HepG2 (cell line): ENCODE data around the gene FMN2. TPM values are rescaled to one million over a fixed set of nuclear protein-coding genes. Genes with fewer than 3 reads are reported as not detected.

Experiments
- ATAC-seq: fragments of 200-7000 bp; cut with Tn5 transposase; 3 replicates; pipeline ENCODE4 v1.9.1; 2020; ENCODE audit warnings: mild to moderate bottlenecking, moderate library complexity
- BruUV-seq: library from RNA; stranded (reverse); fragments of 400-500 nt; replicated peaks from 2 replicates; lab custom pipeline; 2021; lab: Mats Ljungman, UMichigan
- CTCF ChIA-PET: fragments of 300-600 bp; formaldehyde crosslinking; extraction: SDS; loops from one replicate; lab custom pipeline; 2021; ENCODE audit warnings: low total read pairs, inconsistent platforms, low intra/inter-chr PET ratio; lab: Yijun Ruan, JAX
- POLR2A ChIA-PET: fragments of 350-600 bp; sonication (Branson Sonifier 250); formaldehyde crosslinking; loops from one replicate; lab custom pipeline; 2020; ENCODE audit warnings: antibody characterized with exemption, inconsistent platforms; lab: Yijun Ruan, JAX
- DNase-seq: peaks from one replicate; pipeline ENCODE4 v3.0.0-alpha.2; 2015; ENCODE audit warnings: low spot score
- FAIRE-seq: peaks from 3 replicates; lab custom pipeline; 2011; peaks lifted over from hg19 to GRCh38; lab: Jason Lieb, UNC
- H2AFZ ChIP-seq: one replicate; pipeline ENCODE4 v1.6.1; 2011; ENCODE audit warnings: low read length, inconsistent platforms
- H3K27ac ChIP-seq: fragments of 300-600 bp; 3 replicates; pipeline ENCODE4 v1.8.0; 2011; ENCODE audit warnings: mixed run types, mild to moderate bottlenecking, mixed read lengths, low read length, inconsistent platforms; ENCODE audit not compliant: insufficient read depth; ENCODE audit errors: extremely low read length
- H3K27me3 ChIP-seq, 2 experiments: fragments of 200-600 bp in 1 of 2; 2 replicates in 1 of 2; 3 replicates in 1 of 2; pipeline versions ENCODE4 v1.6.0 to v1.8.0; 2011; ENCODE audit warnings: low read length in 2 of 2, mild to moderate bottlenecking in 2 of 2, moderate library complexity in 2 of 2, inconsistent platforms in 1 of 2; ENCODE audit not compliant: insufficient read depth in 2 of 2, control insufficient read depth in 1 of 2
- H3K36me3 ChIP-seq, 2 experiments: fragments of 200-600 bp in 1 of 2; replicated peaks in 1 of 2; 2 replicates in 1 of 2; 3 replicates in 1 of 2; pipeline versions ENCODE4 v1.5.1 to v1.8.0; 2011; ENCODE audit warnings: low read length in 2 of 2, inconsistent platforms in 1 of 2; ENCODE audit not compliant: insufficient read depth in 2 of 2, control insufficient read depth in 1 of 2
- H3K4me1 ChIP-seq: 2 replicates; pipeline ENCODE4 v1.5.1; 2012; ENCODE audit warnings: low read length, inconsistent platforms; ENCODE audit not compliant: insufficient read depth
- H3K4me2 ChIP-seq: 2 replicates; pipeline ENCODE4 v1.6.0; 2011; ENCODE audit warnings: low read depth, low read length, inconsistent platforms
- H3K4me3 ChIP-seq, 3 experiments: fragments of 200-600 bp in 1 of 3; sonication (generic), shearing (Covaris generic) in 1 of 3; replicated peaks in 1 of 3; 2 replicates each; pipeline ENCODE4 v1.5.1; 2011 to 2016; ENCODE audit warnings: low read length in 3 of 3, inconsistent platforms in 2 of 3, low read depth in 2 of 3, mild to moderate bottlenecking in 2 of 3, control low read depth in 1 of 3, mixed read lengths in 1 of 3; ENCODE audit not compliant: insufficient read depth in 1 of 3
- H3K79me2 ChIP-seq: one replicate; pipeline ENCODE4 v1.6.1; 2011; ENCODE audit warnings: low read length, inconsistent platforms; ENCODE audit not compliant: insufficient read depth
- H3K9ac ChIP-seq: 2 replicates; pipeline ENCODE4 v1.6.0; 2011; ENCODE audit warnings: mild to moderate bottlenecking, low read depth, low read length, inconsistent platforms; ENCODE audit not compliant: insufficient read depth
- H3K9me3 ChIP-seq: 2 replicates; pipeline ENCODE4 v1.5.1; 2012; ENCODE audit warnings: mild to moderate bottlenecking, low read length
- H4K20me1 ChIP-seq: 2 replicates; pipeline ENCODE4 v1.6.0; 2011; ENCODE audit warnings: inconsistent platforms, mild to moderate bottlenecking, low read length, moderate library complexity; ENCODE audit not compliant: insufficient read depth
- KLF6 ChIP-seq: IDR thresholded peaks from 2 replicates; pipeline ENCODE4 v1.8.0; 2016; ENCODE audit warnings: missing biosample characterization, missing genetic modification reagents
- MXD1 ChIP-seq: sonication (generic); formaldehyde crosslinking; IDR thresholded peaks from 2 replicates; pipeline ENCODE4 v1.4.0; 2020; ENCODE audit warnings: mild to moderate bottlenecking, missing genetic modification reagents
- PCBP1 ChIP-seq: fragments of 200-400 bp; formaldehyde crosslinking; IDR thresholded peaks from 2 replicates; pipeline ENCODE4 v1.6.1; 2017; ENCODE audit warnings: mild to moderate bottlenecking, low read depth, low read length, borderline replicate concordance
- TCF12 ChIP-seq, 2 experiments: fragments of 450-650 bp in 1 of 2; sonication (generic) in 1 of 2; formaldehyde crosslinking in 1 of 2; IDR thresholded peaks; 2 replicates each; pipeline versions ENCODE4 v1.6.1 to v1.8.0; 2017 to 2022; ENCODE audit warnings: antibody characterized with exemption in 1 of 2, mild to moderate bottlenecking in 1 of 2, missing genetic modification reagents in 1 of 2, moderate library complexity in 1 of 2
- ZNF136 ChIP-seq: sonication (generic); formaldehyde crosslinking; IDR thresholded peaks from 2 replicates; pipeline ENCODE4 v1.8.1; 2022; ENCODE audit warnings: low read depth, mild to moderate bottlenecking, moderate library complexity, missing genetic modification reagents
- ZNF530 ChIP-seq: sonication (generic); formaldehyde crosslinking; IDR thresholded peaks from 2 replicates; pipeline ENCODE4 v1.5.0; 2020; ENCODE audit warnings: low read depth, mild to moderate bottlenecking, missing genetic modification reagents
- ZNF564 ChIP-seq: sonication (generic); formaldehyde crosslinking; IDR thresholded peaks from 2 replicates; pipeline ENCODE4 v1.8.1; 2023; ENCODE audit warnings: mild to moderate bottlenecking, missing genetic modification reagents
- WGBS: methylation state at CpG from one replicate; pipeline ENCODE4 v1.1.6; 2017; ENCODE audit warnings: low lambda C conversion rate; 5-methylcytosine and 5-hydroxymethylcytosine counted together
- in situ Hi-C: cut with HindIII; loops from 2 replicates; pipeline ENCODE4 v1.10.0; 2017; ENCODE audit warnings: low pct_unique_long_range_greater_than_20kb; ENCODE audit not compliant: extremely low pct_ligation_motif_present
- intact Hi-C: fragments of 100-400 bp; cut with micrococcal nuclease; formaldehyde crosslinking; loops from one replicate; pipeline ENCODE4 v1.10.0; 2022; ENCODE audit not compliant: unreplicated experiment
- polyA plus RNA-seq, 8 experiments: library from polyadenylated mRNA; depleted of rRNA in 3 of 8; stranded (reverse) in 7 of 8; unstranded in 1 of 8; fragments of >200 nt; fragmentation: Illumina TruSeq in 4 of 8; extraction: Trizol in 4 of 8; gene quantifications; 2 replicates each; pipeline versions ENCODE4 v1.2.1 to v1.2.3, GENCODE V29; 2011 to 2016; ENCODE audit warnings: low read depth in 4 of 8, missing spikeins in 1 of 8, mixed read lengths in 1 of 8; ENCODE audit not compliant: insufficient read depth in 1 of 8
- total RNA-seq, 5 experiments: library from RNA; depleted of rRNA; stranded (reverse); fragments of >200 nt; fragmentation: Illumina TruSeq; extraction: Trizol; gene quantifications; 2 replicates each; pipeline ENCODE4 v1.2.3, GENCODE V29; 2016; ENCODE audit warnings: low read depth in 1 of 5
- TF ChIP-seq, protein P1 (sequence below): sonication (generic); formaldehyde crosslinking; IDR thresholded peaks from 2 replicates; pipeline ENCODE4 v1.4.0; 2020; ENCODE audit warnings: mild to moderate bottlenecking, missing genetic modification reagents
- TF ChIP-seq, protein P2 (sequence below): sonication (generic); formaldehyde crosslinking; conservative IDR thresholded peaks from 2 replicates; pipeline ENCODE4 v1.4.0; 2020; ENCODE audit warnings: missing genetic modification reagents
- TF ChIP-seq, protein P3 (sequence below): sonication (generic); formaldehyde crosslinking; IDR thresholded peaks from 2 replicates; pipeline ENCODE4 v1.8.1; 2023; ENCODE audit warnings: mild to moderate bottlenecking, missing genetic modification reagents

Gene FMN2
- total and polyA plus RNA-seq, 2 of the 13 experiments (the other 11 are each of a cell fraction or from before 2014, with no cell fraction given) = not detected

DNA sequence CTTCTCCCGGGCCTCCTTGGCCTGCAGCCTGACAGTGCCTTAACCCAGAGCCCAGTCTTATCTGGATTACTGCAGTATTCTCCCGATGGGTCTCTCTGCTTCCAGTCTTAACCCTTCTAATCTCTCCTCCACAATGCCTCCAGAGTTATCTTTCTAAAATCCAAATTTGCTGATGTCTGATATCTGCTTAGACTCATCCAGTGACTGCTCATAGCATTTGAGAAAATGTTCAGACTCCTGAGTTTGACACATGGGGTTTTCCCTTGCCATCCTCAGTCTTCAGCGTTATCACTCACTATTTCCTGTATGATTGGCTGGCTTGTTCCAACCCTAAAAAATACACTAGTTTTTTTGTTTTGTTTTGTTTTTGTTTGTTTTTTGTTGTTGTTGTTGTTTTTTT, 102.0 kb downstream of the FMN2 start:
- H4K20me1 ChIP-seq = no peaks in the 10 kb centered on the region
- FAIRE-seq (no peak), DNase-seq (no peak), ATAC-seq (no peak)
- ChIA-PET POLR2A (no interaction called here), CTCF (no interaction called here)
- H3K4me1 ChIP-seq = no peaks in the 10 kb centered on the region
- WGBS = 32% methylated on average over 2 of the region's 3 CpGs
- H3K79me2 ChIP-seq = no peaks in the 10 kb centered on the region
- no peak overlapping the region for H2AFZ ChIP-seq
- BruUV-seq = no TSS peak
- no peaks in the 10 kb centered on the region for H3K27me3 ChIP-seq
- in situ Hi-C loops = loop anchor here (25.0 kb wide), 1 partner anchor 494 kb away; no protein-coding TSS in a partner anchor
- no peak overlapping the region for H3K27ac ChIP-seq
- H3K36me3 ChIP-seq = no peaks in the 10 kb centered on the region
- no peaks in the 10 kb centered on the region for H3K9me3 ChIP-seq
- no peak overlapping the region for H3K9ac ChIP-seq
- TF ChIP-seq TCF12 (IDR thresholded peaks at IDR 0.05) = no peak
- TF ChIP-seq TCF12 (CRISPR knock-in tag; IDR thresholded peaks at IDR 0.05) = no peak
- no peak for TF ChIP-seq ZNF564 (CRISPR knock-in tag)
- TF ChIP-seq KLF6 (CRISPR knock-in tag) = no peak
- TF ChIP-seq, protein P1, sequence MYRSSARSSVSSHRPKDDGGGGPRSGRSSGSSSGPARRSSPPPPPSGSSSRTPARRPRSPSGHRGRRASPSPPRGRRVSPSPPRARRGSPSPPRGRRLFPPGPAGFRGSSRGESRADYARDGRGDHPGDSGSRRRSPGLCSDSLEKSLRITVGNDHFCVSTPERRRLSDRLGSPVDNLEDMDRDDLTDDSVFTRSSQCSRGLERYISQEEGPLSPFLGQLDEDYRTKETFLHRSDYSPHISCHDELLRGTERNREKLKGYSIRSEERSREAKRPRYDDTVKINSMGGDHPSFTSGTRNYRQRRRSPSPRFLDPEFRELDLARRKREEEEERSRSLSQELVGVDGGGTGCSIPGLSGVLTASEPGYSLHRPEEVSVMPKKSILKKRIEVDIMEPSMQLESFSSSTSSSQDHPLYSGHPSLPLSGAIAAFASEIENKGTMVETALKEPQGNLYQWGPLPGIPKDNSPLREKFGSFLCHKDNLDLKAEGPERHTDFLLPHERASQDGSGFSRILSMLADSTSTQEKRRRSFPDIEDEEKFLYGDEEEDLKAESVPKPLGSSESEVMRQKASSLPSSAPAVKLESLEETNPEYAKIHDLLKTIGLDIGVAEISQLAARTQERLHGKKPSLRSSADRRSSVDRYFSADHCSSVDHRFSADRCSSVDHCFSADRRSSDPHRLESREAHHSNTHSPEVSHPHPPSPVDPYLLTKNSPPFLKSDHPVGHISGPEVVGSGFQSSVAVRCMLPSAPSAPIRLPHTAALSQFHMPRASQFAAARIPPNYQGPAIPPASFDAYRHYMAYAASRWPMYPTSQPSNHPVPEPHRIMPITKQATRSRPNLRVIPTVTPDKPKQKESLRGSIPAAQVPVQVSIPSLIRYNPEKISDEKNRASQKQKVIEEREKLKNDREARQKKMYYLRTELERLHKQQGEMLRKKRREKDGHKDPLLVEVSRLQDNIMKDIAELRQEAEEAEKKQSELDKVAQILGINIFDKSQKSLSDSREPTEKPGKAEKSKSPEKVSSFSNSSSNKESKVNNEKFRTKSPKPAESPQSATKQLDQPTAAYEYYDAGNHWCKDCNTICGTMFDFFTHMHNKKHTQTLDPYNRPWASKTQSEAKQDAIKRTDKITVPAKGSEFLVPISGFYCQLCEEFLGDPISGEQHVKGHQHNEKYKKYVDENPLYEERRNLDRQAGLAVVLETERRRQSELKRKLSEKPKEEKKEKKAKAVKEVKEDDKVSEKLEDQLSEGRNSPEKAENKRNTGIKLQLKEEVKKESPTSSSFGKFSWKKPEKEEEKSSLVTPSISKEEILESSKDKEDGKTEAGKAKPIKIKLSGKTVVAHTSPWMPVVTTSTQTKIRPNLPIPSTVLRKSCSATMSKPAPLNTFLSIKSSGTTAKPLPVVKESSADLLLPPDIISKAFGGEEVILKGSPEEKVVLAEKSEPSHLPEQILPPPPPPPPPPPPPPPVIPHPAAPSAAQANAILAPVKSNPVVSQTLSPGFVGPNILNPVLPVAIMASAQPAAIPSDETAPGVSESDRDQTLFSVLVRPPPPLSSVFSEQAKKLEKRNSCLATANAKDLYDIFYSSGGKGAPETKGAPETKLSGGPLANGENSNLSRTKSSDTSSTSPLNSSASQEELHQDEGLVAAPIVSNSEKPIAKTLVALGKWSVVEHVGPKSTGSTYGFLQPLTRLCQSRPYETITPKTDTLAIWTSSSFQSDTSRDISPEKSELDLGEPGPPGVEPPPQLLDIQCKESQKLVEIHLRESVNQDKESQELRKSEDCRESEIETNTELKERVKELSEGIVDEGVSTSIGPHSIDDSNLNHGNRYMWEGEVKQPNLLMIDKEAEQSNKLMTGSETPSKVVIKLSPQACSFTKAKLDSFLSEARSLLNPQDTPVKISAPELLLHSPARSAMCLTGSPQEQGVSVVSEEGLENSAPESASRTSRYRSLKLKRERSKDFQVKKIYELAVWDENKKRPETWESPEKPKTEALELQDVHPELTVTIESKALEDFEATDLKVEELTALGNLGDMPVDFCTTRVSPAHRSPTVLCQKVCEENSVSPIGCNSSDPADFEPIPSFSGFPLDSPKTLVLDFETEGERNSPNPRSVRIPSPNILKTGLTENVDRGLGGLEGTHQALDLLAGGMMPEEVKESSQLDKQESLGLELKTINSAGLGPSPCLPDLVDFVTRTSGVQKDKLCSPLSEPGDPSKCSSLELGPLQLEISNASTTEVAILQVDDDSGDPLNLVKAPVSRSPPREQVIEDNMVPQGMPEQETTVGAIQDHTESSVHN (CRISPR knock-in tag) = no peak
- TF ChIP-seq ZNF136 = no peak
- TF ChIP-seq PCBP1 = no peak
- TF ChIP-seq ZNF530 (CRISPR knock-in tag) = no peak
- TF ChIP-seq, protein P2, sequence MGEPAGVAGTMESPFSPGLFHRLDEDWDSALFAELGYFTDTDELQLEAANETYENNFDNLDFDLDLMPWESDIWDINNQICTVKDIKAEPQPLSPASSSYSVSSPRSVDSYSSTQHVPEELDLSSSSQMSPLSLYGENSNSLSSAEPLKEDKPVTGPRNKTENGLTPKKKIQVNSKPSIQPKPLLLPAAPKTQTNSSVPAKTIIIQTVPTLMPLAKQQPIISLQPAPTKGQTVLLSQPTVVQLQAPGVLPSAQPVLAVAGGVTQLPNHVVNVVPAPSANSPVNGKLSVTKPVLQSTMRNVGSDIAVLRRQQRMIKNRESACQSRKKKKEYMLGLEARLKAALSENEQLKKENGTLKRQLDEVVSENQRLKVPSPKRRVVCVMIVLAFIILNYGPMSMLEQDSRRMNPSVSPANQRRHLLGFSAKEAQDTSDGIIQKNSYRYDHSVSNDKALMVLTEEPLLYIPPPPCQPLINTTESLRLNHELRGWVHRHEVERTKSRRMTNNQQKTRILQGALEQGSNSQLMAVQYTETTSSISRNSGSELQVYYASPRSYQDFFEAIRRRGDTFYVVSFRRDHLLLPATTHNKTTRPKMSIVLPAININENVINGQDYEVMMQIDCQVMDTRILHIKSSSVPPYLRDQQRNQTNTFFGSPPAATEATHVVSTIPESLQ (CRISPR knock-in tag) = no peak
- no peak for TF ChIP-seq MXD1 (CRISPR knock-in tag)
- TF ChIP-seq, protein P3, sequence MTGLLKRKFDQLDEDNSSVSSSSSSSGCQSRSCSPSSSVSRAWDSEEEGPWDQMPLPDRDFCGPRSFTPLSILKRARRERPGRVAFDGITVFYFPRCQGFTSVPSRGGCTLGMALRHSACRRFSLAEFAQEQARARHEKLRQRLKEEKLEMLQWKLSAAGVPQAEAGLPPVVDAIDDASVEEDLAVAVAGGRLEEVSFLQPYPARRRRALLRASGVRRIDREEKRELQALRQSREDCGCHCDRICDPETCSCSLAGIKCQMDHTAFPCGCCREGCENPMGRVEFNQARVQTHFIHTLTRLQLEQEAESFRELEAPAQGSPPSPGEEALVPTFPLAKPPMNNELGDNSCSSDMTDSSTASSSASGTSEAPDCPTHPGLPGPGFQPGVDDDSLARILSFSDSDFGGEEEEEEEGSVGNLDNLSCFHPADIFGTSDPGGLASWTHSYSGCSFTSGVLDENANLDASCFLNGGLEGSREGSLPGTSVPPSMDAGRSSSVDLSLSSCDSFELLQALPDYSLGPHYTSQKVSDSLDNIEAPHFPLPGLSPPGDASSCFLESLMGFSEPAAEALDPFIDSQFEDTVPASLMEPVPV (CRISPR knock-in tag) = no peak
- no peak overlapping the region for H3K4me3 ChIP-seq
- intact Hi-C loops = loop anchor here (5.0 to 10.0 kb wide), 2 partner anchors 499 to 751 kb away; no protein-coding TSS in a partner anchor
- H3K4me2 ChIP-seq = no peak overlapping the region
